ENCODE results near the gene CD209.

Gene CD209

DNA sequence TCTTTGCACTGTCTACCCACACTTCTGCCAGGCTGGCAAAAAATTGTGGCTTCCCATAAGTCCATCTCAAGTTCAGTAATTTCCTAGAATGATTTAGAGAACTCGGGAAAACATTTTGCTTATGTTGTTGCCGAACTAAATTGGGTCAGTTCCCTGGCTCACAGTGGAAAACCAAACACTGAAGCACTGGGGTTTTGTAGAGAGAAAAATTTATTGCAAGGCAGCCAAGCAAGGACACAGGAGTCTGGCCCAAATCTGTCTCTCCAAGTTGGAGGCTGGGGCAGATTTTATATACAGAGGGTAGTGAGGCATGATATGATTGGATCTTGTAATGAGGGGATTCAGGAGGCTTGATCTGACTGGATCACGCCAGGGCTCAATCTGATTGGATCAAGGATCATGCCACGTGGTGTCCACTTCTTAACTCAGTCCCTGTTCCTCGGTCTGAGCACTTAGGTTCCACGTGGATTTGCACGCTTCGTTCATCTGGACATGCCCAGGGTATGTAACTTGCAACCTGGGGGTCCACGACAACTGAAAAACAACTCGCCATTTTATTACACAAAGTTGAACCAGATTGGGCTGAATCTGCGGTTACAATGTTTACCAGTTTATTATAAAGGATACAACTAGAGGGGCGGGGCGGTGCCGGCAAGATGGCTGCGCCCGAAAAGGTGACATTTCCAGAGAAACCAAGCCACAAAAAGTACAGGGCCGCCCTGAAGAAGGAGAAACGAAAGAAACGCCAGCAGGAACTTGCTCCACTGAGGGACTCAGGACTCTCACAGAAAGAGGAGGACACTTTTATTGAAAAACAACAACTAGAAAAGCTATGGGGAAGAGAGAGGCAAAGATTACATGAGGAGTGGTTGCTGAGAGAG lies 7.3 kb downstream of the CD209 start:
- no peak for ATAC-seq
- TF ChIP-seq ZFP3 (CRISPR knock-in tag; IDR thresholded peaks at IDR 0.05) (no peak), ESRRG (CRISPR knock-in tag; IDR thresholded peaks at IDR 0.05) (no peak), ZNF8 (CRISPR knock-in tag; IDR thresholded peaks at IDR 0.05) (no peak), TOX (CRISPR knock-in tag; IDR thresholded peaks at IDR 0.05; ENCODE audit: borderline replicate concordance) (no peak), ZNF565 (CRISPR knock-in tag; conservative IDR thresholded peaks at IDR 0.05; ENCODE audit: low read depth) (no peak), CSDC2 (CRISPR knock-in tag; IDR thresholded peaks at IDR 0.05) (no peak), ZFP30 (CRISPR knock-in tag; IDR thresholded peaks at IDR 0.05) (no peak), RARB (CRISPR knock-in tag; IDR thresholded peaks at IDR 0.05) (no peak), PPARA (CRISPR knock-in tag; IDR thresholded peaks at IDR 0.05; ENCODE audit: borderline replicate concordance) (no peak), TCF4 (CRISPR knock-in tag; IDR thresholded peaks at IDR 0.05; ENCODE audit: borderline replicate concordance) (no peak), GLIS3 (CRISPR knock-in tag; IDR thresholded peaks at IDR 0.05) (no peak), ISL1 (CRISPR knock-in tag; IDR thresholded peaks at IDR 0.05) (no peak), ZC3H10 (CRISPR knock-in tag; IDR thresholded peaks at IDR 0.05) (no peak), SNAI2 (CRISPR knock-in tag; IDR thresholded peaks at IDR 0.05) (no peak), OSR1 (CRISPR knock-in tag; IDR thresholded peaks at IDR 0.05) (no peak), ZNF70 (CRISPR knock-in tag; IDR thresholded peaks at IDR 0.05) (no peak)
- TF ChIP-seq, protein P1, sequence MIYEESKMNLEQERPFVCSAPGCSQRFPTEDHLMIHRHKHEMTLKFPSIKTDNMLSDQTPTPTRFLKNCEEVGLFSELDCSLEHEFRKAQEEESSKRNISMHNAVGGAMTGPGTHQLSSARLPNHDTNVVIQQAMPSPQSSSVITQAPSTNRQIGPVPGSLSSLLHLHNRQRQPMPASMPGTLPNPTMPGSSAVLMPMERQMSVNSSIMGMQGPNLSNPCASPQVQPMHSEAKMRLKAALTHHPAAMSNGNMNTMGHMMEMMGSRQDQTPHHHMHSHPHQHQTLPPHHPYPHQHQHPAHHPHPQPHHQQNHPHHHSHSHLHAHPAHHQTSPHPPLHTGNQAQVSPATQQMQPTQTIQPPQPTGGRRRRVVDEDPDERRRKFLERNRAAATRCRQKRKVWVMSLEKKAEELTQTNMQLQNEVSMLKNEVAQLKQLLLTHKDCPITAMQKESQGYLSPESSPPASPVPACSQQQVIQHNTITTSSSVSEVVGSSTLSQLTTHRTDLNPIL (CRISPR knock-in tag; IDR thresholded peaks at IDR 0.05; ENCODE audit: low read depth): no peak
- TF ChIP-seq, protein P2, sequence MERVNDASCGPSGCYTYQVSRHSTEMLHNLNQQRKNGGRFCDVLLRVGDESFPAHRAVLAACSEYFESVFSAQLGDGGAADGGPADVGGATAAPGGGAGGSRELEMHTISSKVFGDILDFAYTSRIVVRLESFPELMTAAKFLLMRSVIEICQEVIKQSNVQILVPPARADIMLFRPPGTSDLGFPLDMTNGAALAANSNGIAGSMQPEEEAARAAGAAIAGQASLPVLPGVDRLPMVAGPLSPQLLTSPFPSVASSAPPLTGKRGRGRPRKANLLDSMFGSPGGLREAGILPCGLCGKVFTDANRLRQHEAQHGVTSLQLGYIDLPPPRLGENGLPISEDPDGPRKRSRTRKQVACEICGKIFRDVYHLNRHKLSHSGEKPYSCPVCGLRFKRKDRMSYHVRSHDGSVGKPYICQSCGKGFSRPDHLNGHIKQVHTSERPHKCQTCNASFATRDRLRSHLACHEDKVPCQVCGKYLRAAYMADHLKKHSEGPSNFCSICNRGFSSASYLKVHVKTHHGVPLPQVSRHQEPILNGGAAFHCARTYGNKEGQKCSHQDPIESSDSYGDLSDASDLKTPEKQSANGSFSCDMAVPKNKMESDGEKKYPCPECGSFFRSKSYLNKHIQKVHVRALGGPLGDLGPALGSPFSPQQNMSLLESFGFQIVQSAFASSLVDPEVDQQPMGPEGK (CRISPR knock-in tag; IDR thresholded peaks at IDR 0.05; ENCODE audit: borderline replicate concordance): no peak
- TF ChIP-seq, protein P3, sequence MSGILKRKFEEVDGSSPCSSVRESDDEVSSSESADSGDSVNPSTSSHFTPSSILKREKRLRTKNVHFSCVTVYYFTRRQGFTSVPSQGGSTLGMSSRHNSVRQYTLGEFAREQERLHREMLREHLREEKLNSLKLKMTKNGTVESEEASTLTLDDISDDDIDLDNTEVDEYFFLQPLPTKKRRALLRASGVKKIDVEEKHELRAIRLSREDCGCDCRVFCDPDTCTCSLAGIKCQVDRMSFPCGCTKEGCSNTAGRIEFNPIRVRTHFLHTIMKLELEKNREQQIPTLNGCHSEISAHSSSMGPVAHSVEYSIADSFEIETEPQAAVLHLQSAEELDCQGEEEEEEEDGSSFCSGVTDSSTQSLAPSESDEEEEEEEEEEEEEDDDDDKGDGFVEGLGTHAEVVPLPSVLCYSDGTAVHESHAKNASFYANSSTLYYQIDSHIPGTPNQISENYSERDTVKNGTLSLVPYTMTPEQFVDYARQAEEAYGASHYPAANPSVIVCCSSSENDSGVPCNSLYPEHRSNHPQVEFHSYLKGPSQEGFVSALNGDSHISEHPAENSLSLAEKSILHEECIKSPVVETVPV (CRISPR knock-in tag; IDR thresholded peaks at IDR 0.05): no peak
- TF ChIP-seq, protein P4, sequence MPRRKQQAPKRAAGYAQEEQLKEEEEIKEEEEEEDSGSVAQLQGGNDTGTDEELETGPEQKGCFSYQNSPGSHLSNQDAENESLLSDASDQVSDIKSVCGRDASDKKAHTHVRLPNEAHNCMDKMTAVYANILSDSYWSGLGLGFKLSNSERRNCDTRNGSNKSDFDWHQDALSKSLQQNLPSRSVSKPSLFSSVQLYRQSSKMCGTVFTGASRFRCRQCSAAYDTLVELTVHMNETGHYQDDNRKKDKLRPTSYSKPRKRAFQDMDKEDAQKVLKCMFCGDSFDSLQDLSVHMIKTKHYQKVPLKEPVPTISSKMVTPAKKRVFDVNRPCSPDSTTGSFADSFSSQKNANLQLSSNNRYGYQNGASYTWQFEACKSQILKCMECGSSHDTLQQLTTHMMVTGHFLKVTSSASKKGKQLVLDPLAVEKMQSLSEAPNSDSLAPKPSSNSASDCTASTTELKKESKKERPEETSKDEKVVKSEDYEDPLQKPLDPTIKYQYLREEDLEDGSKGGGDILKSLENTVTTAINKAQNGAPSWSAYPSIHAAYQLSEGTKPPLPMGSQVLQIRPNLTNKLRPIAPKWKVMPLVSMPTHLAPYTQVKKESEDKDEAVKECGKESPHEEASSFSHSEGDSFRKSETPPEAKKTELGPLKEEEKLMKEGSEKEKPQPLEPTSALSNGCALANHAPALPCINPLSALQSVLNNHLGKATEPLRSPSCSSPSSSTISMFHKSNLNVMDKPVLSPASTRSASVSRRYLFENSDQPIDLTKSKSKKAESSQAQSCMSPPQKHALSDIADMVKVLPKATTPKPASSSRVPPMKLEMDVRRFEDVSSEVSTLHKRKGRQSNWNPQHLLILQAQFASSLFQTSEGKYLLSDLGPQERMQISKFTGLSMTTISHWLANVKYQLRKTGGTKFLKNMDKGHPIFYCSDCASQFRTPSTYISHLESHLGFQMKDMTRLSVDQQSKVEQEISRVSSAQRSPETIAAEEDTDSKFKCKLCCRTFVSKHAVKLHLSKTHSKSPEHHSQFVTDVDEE (CRISPR knock-in tag; IDR thresholded peaks at IDR 0.05): no peak

DNA sequence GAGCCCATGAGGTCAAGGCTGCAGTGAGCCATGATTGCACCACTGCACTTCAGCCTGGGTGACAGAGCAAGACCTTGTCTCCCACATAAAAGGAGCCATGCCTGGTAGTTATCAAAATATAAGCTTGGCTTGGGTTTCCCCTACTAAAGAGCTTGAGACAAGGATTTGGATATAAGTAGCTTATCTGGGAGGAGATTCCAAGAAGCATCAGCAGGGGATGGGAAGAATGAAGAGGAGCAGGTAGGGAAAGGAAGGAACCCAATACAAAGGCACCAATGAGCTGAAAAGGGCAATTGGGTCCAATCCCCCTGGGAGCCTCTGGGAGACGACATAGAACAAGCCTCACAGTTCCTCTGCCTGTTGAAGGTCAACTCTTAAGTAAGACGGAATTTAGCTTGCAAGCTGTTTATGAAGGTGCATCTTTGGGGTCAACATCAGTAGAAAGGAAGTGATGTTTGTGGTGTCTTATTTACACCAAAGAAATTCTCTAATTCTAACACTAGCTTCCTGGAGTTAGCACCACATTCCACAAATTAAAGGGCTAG lies 8.1 kb downstream of the CD209 start:
- TF ChIP-seq RARB (CRISPR knock-in tag; IDR thresholded peaks at IDR 0.05): no peak
- TF ChIP-seq, protein P2 (CRISPR knock-in tag; IDR thresholded peaks at IDR 0.05; ENCODE audit: borderline replicate concordance): no peak
- no peak for TF ChIP-seq PPARA (CRISPR knock-in tag; IDR thresholded peaks at IDR 0.05; ENCODE audit: borderline replicate concordance)
- TF ChIP-seq OSR1 (CRISPR knock-in tag; IDR thresholded peaks at IDR 0.05): no peak
- TF ChIP-seq TOX (CRISPR knock-in tag; IDR thresholded peaks at IDR 0.05; ENCODE audit: borderline replicate concordance): no peak
- no peak for TF ChIP-seq CSDC2 (CRISPR knock-in tag; IDR thresholded peaks at IDR 0.05)
- TF ChIP-seq, protein P1 (CRISPR knock-in tag; IDR thresholded peaks at IDR 0.05; ENCODE audit: low read depth): no peak
- no peak for TF ChIP-seq GLIS3 (CRISPR knock-in tag; IDR thresholded peaks at IDR 0.05)
- no peak for TF ChIP-seq ZC3H10 (CRISPR knock-in tag; IDR thresholded peaks at IDR 0.05)
- TF ChIP-seq ZNF70 (CRISPR knock-in tag; IDR thresholded peaks at IDR 0.05): no peak
- TF ChIP-seq, protein P4 (CRISPR knock-in tag; IDR thresholded peaks at IDR 0.05): no peak
- no peak for TF ChIP-seq BACH2 (CRISPR knock-in tag; IDR thresholded peaks at IDR 0.05; ENCODE audit: borderline replicate concordance)
- TF ChIP-seq ZFP30 (CRISPR knock-in tag; IDR thresholded peaks at IDR 0.05): no peak
- TF ChIP-seq, protein P3 (CRISPR knock-in tag; IDR thresholded peaks at IDR 0.05): no peak
- no peak for TF ChIP-seq SNAI2 (CRISPR knock-in tag; IDR thresholded peaks at IDR 0.05)
- no peak for ATAC-seq
